GM18867 (cell line): ENCODE data around the gene FBXO27.
"Not testable (repeated sequence)": the region's sequence is repeated elsewhere in the genome, so short reads cannot be mapped to it uniquely, and the experiment has no call there.

Experiments
- ATAC-seq: cut with Tn5 transposase; IDR thresholded peaks from one replicate; pipeline ENCODE4 v1.9.1; 2021; ENCODE audit warnings: mild to moderate bottlenecking, moderate library complexity; ENCODE audit not compliant: unreplicated experiment

The FBXO27 gene, protein sequence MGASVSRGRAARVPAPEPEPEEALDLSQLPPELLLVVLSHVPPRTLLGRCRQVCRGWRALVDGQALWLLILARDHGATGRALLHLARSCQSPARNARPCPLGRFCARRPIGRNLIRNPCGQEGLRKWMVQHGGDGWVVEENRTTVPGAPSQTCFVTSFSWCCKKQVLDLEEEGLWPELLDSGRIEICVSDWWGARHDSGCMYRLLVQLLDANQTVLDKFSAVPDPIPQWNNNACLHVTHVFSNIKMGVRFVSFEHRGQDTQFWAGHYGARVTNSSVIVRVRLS

GRCh38 chr19:39032063-39032918 is at the start of gene FBXO27:
Gene FBXO27, minus strand, starts transcription at chr19:39032549. Its CDS starts 322 bp downstream, at chr19:39032227.
- ATAC-seq = no peak

GRCh38 chr19:39080431-39080830 is 48.1 kb upstream of the FBXO27 start:
- no peak for ATAC-seq

GRCh38 chr19:39078436-39079200 is 46.3 kb upstream of the FBXO27 start:
- ATAC-seq = no peak

DNA sequence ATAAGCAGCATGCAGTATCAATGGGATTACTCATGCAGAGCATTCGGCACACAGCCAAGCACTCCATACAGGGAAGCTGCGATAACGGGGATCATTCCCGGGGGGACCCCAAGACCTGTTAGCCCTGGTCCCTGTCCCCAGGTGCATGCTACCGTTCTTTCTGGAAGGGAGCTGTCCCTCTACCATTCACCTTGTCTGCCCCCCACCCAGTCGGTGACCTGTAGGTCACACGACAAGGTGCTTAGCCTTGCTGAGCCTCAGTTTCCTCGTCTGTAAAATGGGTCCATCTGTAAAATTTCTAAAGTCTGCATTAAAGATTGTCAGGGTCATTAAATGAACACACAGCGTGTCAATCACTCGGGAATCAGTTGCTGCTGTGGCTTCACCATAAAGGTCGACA is 45.0 kb upstream of the FBXO27 start:
- no peak for ATAC-seq

GRCh38 chr19:39074942-39075341 is 42.6 kb upstream of the FBXO27 start:
- ATAC-seq = no peak

- no peak for ATAC-seq
Measured at GRCh38 chr19:39074205-39074692, 41.9 kb upstream of the FBXO27 start.

GRCh38 chr19:39070888-39071287 is 38.5 kb upstream of the FBXO27 start:
- ATAC-seq = no peak

DNA sequence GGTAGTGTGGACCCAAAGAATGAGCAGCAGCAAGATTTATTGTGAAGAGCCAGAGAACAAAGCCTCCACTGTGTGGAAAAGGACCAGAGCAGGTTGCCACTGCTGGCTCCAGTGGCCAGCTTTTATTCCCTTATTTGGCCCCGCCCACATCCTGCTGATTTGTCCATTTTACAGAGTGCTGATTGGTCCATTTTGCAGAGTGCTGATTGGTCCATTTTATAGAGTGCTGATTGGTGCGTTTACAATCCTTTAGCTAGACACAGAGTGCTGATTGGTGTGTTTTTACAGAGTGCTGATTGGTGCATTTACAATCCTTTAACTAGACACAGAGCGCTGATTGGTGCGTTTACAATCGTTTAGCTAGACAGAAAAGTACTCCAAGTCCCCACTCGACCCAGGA is 35.9 kb upstream of the FBXO27 start:
- ATAC-seq = not testable (repeated sequence)

DNA sequence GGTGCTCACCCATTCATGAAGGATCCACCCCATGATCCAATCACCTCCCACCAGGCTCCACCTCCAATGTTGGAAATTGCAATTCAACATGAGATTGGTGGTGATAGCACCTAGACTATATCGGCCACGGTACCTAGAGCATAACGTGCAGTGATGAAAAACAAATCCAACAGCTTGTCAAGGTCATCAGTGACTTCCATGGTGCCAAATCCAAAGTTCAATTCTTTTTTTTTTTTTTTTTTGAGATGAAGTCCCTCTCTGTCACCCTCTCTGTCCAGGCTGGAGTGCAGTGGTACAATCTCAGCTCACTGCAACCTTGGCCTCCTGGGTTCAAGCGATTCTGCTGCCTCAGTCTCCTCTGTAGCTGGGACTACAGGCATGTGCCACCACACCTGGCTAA is 34.8 kb upstream of the FBXO27 start:
- ATAC-seq = no peak

DNA sequence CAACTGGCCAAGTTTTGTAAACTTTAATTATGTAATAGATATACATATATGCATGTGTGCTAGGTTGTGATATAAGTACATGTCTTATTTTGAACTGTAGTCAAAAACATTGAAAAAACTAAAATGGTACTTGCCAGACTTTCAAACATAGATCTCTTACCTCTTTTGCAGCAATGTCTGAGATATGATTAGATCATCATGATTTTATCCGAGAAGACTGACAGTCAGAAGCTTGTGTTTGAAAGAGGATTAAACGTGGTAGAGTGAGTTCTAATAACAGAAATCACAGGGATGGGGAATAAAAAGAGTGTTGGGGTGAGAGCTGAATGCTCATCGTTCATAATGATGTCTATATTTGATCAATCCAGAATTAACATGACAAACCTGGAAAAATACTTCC is 33.6 kb upstream of the FBXO27 start:
- no peak for ATAC-seq

DNA sequence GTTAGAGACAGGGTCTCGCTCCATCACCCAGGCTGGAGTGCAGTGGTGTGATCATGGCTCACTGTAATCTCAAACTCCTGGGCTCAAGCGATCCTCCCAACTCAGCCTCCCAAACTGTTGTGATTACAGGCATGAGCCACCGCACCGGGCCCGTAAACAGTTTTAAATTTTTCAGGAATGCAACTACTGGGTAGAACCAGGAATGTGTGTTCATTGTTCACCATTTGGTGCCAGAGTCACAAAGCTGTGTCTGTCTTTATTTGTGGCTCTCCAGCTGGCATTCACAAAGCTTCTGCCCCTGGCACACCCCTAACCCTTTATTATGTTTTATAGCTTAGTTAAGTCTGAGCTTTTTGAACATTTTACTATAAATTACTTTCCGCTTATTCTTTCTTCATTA is 32.1 kb upstream of the FBXO27 start:
- no peak for ATAC-seq

GRCh38 chr19:39060171-39060570 is 27.8 kb upstream of the FBXO27 start:
- no peak for ATAC-seq

GRCh38 chr19:39059302-39059701 is 27.0 kb upstream of the FBXO27 start:
- ATAC-seq = no peak

DNA sequence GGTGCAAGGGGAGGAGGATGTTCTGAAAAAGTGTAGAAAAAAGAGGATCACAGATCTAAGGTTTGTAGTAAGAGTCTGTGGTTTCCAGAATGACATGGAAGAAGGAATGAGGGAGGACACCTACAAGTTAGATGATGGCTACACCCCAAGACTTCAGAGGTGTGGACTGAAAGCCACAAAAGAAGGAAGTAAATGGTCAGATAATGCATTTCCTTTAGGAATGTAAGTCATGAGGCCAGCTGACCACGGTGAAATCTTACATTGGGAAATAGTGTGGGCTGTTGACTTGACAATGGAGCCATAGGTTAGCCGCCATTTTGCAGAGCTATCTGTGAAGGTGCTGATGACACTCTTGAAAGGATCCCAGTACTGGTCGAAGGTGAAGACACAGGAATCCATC is 25.3 kb upstream of the FBXO27 start:
- no peak for ATAC-seq

- no peak for ATAC-seq
Measured at GRCh38 chr19:39054091-39054470, 21.7 kb upstream of the FBXO27 start.

DNA sequence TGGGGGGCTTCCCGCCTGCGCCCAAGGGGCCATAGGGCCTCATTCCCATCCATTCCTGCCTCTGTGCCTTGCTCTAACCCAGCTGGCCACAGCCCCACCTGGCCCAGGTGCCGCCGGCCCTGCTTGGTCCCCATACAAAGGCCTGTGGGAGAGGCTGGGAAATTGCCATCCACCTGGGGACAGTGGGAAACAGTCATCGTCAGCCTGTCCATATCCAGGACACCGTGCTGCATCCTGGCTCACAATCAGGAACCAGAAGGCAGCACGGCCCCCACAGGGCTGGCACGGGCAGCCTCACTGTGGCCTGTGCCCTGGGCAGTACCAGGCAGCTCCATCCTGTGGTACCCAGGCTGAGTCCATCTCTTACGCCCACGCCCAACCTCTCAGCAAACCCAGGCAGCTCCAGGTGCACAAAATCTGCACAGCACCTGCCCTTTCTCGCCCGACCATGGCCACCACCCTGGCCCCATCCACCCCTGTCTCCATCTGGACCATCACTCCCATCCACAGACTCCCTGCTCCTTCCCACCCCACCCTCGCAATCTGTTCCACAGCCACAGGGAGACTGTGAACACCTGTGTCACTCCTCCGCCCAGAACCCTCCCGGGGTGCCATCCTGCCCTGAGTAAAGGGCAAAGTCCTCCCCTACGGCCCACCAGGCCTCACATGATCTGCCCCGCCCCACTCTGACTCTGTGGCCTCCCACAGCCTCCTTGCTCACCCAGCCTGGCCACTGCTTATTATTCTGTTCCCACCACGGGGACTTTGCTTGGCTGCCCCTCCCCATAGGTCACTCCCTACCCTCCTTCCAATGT is 21.1 kb upstream of the FBXO27 start:
- ATAC-seq = no peak

GRCh38 chr19:39052846-39053245 is 20.5 kb upstream of the FBXO27 start:
- no peak for ATAC-seq

GRCh38 chr19:39052243-39052746 is 19.9 kb upstream of the FBXO27 start:
- no peak for ATAC-seq

- ATAC-seq = no peak
Measured at GRCh38 chr19:39047073-39047472, 14.7 kb upstream of the FBXO27 start.

- no peak for ATAC-seq
Measured at GRCh38 chr19:39046037-39046821, 13.9 kb upstream of the FBXO27 start.
